ENCODE data around the gene KDM6B. TPM values are rescaled to one million over a fixed set of nuclear protein-coding genes. Genes with fewer than 3 reads are reported as not detected.

KDM6B gene
- total and polyA plus RNA-seq, 4 donors: 2.5 to 11.5 (median 3.3) TPM

DNA sequence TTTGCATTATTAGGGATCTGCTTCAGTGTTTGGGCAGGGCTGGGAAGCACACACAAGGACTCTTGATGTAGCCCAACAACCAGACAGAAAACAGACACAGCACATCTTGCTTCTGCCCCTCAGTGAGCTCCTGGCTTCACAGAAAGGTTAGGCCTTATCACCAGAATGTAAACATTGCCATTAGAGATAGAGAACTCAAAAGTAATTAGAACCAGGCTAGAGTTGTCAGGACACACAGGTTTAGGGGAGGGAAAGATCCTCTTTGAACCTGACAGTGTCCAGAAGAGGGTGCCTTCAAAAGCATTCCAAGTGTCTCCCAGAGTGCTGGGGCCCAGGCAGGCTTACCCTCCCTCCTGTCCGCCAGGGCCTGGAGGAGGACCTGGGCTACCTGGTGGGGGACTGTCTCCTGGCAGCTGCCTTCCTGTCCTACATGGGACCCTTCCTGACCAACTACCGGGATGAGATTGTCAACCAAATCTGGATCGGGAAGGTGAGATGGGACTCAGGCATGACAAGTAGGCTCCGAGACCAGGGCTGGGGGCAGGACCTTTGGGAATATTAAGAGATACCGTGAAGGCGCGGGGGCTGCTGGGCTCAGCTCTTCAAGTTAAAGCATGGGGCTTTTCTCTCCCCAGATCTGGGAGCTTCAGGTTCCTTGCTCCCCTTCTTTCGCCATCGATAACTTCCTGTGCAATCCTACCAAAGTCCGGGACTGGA lies 16.9 kb upstream of the KDM6B start:
- DNase-seq (ENCODE audit: low spot score): no peak
- no peaks in the 10 kb centered on the region for H3K27me3 ChIP-seq (ENCODE audit: control insufficient read depth in 4 of 4, insufficient read depth in 4 of 4, low read length in 3 of 4)
- H3K4me3 ChIP-seq (ENCODE audit: low read depth in 1 of 3, low read length in 3 of 3): no peak overlapping the region
- WGBS: 71% methylated on average over 10 of the region's 10 CpGs
- H3K27ac ChIP-seq (ENCODE audit: low read depth in 1 of 2, low read length in 2 of 2): no peak overlapping the region
- no peaks in the 10 kb centered on the region for H3K36me3 ChIP-seq (ENCODE audit: control insufficient read depth in 4 of 4, insufficient read depth in 3 of 4, low read depth in 1 of 4, low read length in 3 of 4)
- H3K9ac ChIP-seq (ENCODE audit: low read depth in 1 of 2, low read length in 2 of 2): no peak overlapping the region
- H3K9me3 ChIP-seq (ENCODE audit: control insufficient read depth in 4 of 4, low read length in 3 of 4): no peaks in the 10 kb centered on the region
- H3K4me1 ChIP-seq (ENCODE audit: control insufficient read depth in 4 of 4, insufficient read depth in 4 of 4, low read length in 3 of 4): no peaks in the 10 kb centered on the region
- TF ChIP-seq RXRA (IDR thresholded peaks at IDR 0.05): no peak

DNA sequence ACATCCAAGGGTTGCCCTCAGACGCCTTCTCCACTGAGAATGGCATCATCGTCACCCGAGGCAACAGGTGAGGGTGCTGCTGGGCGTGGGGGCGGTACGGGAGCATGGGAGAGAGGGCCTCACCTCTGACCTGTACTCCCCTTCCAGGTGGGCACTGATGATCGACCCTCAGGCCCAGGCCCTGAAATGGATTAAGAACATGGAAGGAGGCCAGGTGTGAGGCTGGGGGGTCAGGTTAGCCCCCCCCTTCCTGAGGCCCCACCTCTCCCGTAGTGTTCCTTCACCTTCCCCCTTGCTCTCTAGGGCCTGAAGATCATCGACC lies 16.4 kb upstream of the KDM6B start:
- Histone ChIP-seq H3K4me3 (ENCODE audit: low read depth in 1 of 3, low read length in 3 of 3) (no peak overlapping the region), H3K9ac (ENCODE audit: low read depth in 1 of 2, low read length in 2 of 2) (no peak overlapping the region), H3K9me3 (ENCODE audit: control insufficient read depth in 4 of 4, low read length in 3 of 4) (no peaks in the 10 kb centered on the region), H3K27me3 (ENCODE audit: control insufficient read depth in 4 of 4, insufficient read depth in 4 of 4, low read length in 3 of 4) (no peaks in the 10 kb centered on the region), H3K27ac (ENCODE audit: low read depth in 1 of 2, low read length in 2 of 2) (no peak overlapping the region), H3K4me1 (ENCODE audit: control insufficient read depth in 4 of 4, insufficient read depth in 4 of 4, low read length in 3 of 4) (no peaks in the 10 kb centered on the region), H3K36me3 (ENCODE audit: control insufficient read depth in 4 of 4, insufficient read depth in 3 of 4, low read depth in 1 of 4, low read length in 3 of 4) (no peaks in the 10 kb centered on the region)
- TF ChIP-seq FOXA1 (IDR thresholded peaks at IDR 0.05) (no peak), YY1 (IDR thresholded peaks at IDR 0.05) (no peak), FOXA2 (IDR thresholded peaks at IDR 0.05) (no peak), HNF4G (IDR thresholded peaks at IDR 0.05) (no peak), SP1 (IDR thresholded peaks at IDR 0.05) (no peak), HNF4A (conservative IDR thresholded peaks at IDR 0.05) (no peak), JUND (IDR thresholded peaks at IDR 0.05) (no peak), GABPA (IDR thresholded peaks at IDR 0.05 in 1 of 2, conservative IDR thresholded peaks at IDR 0.05 in 1 of 2) (no peak), TAF1 (conservative IDR thresholded peaks at IDR 0.05) (no peak), EGR1 (IDR thresholded peaks at IDR 0.05; ENCODE audit: low read depth in 2 of 2) (no peak), NR2F2 (IDR thresholded peaks at IDR 0.05) (no peak), RAD21 (IDR thresholded peaks at IDR 0.05) (no peak), RXRA (IDR thresholded peaks at IDR 0.05) (no peak)
- TF ChIP-seq, protein P1, sequence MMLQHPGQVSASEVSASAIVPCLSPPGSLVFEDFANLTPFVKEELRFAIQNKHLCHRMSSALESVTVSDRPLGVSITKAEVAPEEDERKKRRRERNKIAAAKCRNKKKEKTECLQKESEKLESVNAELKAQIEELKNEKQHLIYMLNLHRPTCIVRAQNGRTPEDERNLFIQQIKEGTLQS (IDR thresholded peaks at IDR 0.05): no peak
- TF ChIP-seq, protein P2, sequence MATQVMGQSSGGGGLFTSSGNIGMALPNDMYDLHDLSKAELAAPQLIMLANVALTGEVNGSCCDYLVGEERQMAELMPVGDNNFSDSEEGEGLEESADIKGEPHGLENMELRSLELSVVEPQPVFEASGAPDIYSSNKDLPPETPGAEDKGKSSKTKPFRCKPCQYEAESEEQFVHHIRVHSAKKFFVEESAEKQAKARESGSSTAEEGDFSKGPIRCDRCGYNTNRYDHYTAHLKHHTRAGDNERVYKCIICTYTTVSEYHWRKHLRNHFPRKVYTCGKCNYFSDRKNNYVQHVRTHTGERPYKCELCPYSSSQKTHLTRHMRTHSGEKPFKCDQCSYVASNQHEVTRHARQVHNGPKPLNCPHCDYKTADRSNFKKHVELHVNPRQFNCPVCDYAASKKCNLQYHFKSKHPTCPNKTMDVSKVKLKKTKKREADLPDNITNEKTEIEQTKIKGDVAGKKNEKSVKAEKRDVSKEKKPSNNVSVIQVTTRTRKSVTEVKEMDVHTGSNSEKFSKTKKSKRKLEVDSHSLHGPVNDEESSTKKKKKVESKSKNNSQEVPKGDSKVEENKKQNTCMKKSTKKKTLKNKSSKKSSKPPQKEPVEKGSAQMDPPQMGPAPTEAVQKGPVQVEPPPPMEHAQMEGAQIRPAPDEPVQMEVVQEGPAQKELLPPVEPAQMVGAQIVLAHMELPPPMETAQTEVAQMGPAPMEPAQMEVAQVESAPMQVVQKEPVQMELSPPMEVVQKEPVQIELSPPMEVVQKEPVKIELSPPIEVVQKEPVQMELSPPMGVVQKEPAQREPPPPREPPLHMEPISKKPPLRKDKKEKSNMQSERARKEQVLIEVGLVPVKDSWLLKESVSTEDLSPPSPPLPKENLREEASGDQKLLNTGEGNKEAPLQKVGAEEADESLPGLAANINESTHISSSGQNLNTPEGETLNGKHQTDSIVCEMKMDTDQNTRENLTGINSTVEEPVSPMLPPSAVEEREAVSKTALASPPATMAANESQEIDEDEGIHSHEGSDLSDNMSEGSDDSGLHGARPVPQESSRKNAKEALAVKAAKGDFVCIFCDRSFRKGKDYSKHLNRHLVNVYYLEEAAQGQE (IDR thresholded peaks at IDR 0.05): no peak
- TF ChIP-seq, protein P3, sequence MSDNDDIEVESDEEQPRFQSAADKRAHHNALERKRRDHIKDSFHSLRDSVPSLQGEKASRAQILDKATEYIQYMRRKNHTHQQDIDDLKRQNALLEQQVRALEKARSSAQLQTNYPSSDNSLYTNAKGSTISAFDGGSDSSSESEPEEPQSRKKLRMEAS (IDR thresholded peaks at IDR 0.05): no peak
- TF ChIP-seq, protein P4, sequence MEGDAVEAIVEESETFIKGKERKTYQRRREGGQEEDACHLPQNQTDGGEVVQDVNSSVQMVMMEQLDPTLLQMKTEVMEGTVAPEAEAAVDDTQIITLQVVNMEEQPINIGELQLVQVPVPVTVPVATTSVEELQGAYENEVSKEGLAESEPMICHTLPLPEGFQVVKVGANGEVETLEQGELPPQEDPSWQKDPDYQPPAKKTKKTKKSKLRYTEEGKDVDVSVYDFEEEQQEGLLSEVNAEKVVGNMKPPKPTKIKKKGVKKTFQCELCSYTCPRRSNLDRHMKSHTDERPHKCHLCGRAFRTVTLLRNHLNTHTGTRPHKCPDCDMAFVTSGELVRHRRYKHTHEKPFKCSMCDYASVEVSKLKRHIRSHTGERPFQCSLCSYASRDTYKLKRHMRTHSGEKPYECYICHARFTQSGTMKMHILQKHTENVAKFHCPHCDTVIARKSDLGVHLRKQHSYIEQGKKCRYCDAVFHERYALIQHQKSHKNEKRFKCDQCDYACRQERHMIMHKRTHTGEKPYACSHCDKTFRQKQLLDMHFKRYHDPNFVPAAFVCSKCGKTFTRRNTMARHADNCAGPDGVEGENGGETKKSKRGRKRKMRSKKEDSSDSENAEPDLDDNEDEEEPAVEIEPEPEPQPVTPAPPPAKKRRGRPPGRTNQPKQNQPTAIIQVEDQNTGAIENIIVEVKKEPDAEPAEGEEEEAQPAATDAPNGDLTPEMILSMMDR (IDR thresholded peaks at IDR 0.05; ENCODE audit: low read depth, low read length, missing input control): no peak
- TF ChIP-seq, protein P5, sequence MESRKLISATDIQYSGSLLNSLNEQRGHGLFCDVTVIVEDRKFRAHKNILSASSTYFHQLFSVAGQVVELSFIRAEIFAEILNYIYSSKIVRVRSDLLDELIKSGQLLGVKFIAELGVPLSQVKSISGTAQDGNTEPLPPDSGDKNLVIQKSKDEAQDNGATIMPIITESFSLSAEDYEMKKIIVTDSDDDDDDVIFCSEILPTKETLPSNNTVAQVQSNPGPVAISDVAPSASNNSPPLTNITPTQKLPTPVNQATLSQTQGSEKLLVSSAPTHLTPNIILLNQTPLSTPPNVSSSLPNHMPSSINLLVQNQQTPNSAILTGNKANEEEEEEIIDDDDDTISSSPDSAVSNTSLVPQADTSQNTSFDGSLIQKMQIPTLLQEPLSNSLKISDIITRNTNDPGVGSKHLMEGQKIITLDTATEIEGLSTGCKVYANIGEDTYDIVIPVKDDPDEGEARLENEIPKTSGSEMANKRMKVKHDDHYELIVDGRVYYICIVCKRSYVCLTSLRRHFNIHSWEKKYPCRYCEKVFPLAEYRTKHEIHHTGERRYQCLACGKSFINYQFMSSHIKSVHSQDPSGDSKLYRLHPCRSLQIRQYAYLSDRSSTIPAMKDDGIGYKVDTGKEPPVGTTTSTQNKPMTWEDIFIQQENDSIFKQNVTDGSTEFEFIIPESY (IDR thresholded peaks at IDR 0.05): no peak
- DNase-seq (ENCODE audit: low spot score): no peak
- 81% methylated on average over 9 of the region's 9 CpGs for WGBS

Measured in liver (tissue), 9 donors.